Posterior cingulate gyrus (tissue), 11 donors: ENCODE results near the gene TMEM62.
"Not testable (repeated sequence)": the region's sequence is repeated elsewhere in the genome, so short reads cannot be mapped to it uniquely, and the experiment has no call there.

ENCODE experiments used
- DNase-seq, 10 donors: peaks; one replicate each; pipeline versions ENCODE4 v3.0.0 to v3.0.0-alpha.2; 2020 to 2021; ENCODE audit warnings: mixed read lengths in 3 of 10
- intact Hi-C: fragments of 100-400 bp; cut with DNase I; formaldehyde crosslinking; loops from one replicate; pipeline ENCODE4 v1.15.1; 2023

The TMEM62 gene

DNA sequence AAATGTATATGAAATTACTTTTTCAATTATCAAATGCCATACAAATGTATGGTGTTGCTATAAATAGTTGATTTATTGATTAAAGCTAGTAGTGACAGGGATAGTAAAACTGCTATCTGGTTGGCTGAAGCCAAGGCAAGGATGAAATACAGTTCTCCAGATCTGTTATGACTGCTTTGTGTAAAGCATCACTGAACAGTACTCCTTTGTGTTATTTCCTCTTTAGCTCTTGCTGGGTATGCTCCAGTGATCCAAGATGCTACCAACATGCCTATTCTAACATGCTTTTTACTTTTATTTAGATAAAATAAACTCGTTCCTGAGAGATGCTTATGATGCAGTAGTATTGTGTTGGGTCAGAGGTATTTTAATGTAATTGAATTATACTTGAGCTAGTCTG lies 15.1 kb upstream of the TMEM62 start:
- no peak for DNase-seq
- intact Hi-C loops, result no loop called here

GRCh38 chr15:43118829-43119228 lies 14.6 kb upstream of the TMEM62 start:
- no peak for DNase-seq
- intact Hi-C loops, result no loop called here

DNA sequence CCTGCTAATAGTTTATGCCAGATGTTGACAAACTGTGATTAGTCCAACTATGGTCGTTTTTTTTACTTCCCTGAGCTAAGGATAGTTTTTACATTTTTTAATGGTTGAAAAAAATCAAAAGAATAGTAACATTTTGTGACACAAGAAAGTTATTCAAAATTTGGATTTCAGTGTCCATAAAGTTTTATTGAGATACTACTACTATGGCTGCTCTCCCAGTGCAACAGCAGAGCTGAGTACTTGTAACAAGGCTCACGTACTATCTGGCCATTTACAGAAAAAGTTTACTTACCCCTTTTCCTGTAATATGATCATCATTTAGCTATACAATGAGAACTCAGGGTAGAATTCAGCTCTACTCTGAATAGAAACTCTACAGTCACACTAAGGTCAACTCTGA lies 11.5 kb upstream of the TMEM62 start:
- no peak for DNase-seq
- intact Hi-C loops, result no loop called here

- DNase-seq, result no peak
- intact Hi-C loops, result no loop called here
Measured at GRCh38 chr15:43125100-43125661, 8.2 kb upstream of the TMEM62 start.

- no peak for DNase-seq
- intact Hi-C loops, result no loop called here
Measured at GRCh38 chr15:43126356-43126755, 7.0 kb upstream of the TMEM62 start.

- no peak for DNase-seq
- intact Hi-C loops, result no loop called here
Measured at GRCh38 chr15:43127752-43128151, 5.6 kb upstream of the TMEM62 start.

DNA sequence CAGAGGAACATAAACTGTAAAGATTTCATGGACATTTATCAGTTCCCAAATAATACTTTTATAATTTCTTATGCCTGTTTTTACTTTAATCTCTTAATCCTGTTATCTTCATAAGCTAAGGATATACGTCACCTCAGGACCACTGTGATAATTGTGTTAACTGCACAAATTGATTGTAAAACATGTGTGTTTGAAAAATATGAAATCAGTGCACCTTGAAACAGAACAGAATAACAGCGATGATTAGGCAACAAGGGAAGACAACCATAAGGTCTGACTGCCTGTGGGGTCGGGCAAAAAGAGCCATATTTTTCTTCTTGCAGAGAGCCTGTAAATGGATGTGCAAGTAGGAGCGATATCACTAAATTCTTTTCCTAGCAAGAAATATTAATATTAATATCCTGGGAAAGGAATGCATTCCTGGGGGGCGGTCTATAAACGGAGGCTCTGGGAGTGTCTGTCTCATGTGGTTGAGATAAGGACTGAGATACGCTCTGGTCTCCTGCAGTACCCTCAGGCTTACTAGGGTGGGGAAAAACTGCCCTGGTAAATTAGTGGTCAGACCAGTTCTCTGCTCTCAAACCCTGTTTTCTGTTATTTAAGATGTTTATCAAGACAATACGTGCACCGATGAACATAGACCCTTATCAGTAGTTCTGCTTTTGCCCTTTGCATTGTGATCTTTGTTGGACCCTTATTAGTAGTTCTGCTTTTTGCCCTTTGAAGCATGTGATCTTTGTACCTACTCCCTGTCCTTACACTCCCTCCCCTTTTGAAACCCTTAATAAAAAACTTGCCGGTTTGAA lies 5.0 kb upstream of the TMEM62 start:
- DNase-seq, intact Hi-C loops: not testable (repeated sequence)

- intact Hi-C loops, result no loop called here
- DNase-seq, result no peak
Measured at GRCh38 chr15:43128980-43129335, 4.4 kb upstream of the TMEM62 start.

- peak in 3 of 10 donors; percentile 3 to 87 (median 10) for DNase-seq
- intact Hi-C loops, result no loop called here
Measured at GRCh38 chr15:43132830-43133429, 456 bp upstream of the TMEM62 start.

DNA sequence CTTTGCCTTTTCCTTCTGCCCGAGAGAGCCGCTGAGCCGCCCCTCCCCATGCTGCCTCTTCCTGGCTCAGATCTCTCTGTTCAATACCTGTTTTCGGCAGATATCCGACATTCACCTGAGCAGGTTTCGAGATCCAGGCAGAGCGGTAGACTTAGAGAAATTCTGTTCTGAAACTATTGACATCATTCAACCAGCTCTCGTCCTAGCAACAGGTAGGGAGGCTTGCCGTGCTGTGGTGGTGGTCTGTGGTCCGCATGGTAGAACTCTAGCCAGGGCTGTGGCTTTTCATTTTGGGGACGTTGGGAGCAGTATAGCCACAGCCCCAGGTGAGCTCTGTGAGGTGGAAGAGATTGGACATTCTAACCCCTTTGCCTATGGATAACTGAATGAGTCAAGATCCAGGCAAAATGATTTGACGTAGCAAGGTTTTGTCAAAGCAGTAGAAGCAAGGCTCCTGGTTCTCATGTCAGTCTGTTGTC lies 810 bp downstream of the TMEM62 start:
- intact Hi-C loops, result no loop called here
- DNase-seq, result peak in 1 of 10 donors; percentile 2

DNA sequence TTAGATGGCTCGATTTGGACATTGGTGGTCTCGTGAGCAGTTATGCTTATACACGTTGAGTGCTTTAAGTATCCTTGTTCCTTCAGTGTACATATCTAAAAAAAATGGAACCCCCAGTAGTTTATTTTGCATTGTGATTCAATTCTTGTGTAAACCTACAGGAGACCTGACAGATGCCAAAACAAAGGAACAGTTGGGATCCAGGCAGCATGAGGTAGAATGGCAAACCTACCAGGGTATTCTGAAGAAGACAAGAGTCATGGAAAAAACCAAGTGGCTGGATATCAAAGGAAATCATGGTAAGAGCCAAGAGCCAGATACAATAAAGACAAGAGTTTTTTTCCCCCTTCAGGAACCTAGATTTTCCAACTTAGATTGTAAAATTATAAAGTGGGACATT lies 2.0 kb downstream of the TMEM62 start:
- intact Hi-C loops, result no loop called here
- no peak for DNase-seq

DNA sequence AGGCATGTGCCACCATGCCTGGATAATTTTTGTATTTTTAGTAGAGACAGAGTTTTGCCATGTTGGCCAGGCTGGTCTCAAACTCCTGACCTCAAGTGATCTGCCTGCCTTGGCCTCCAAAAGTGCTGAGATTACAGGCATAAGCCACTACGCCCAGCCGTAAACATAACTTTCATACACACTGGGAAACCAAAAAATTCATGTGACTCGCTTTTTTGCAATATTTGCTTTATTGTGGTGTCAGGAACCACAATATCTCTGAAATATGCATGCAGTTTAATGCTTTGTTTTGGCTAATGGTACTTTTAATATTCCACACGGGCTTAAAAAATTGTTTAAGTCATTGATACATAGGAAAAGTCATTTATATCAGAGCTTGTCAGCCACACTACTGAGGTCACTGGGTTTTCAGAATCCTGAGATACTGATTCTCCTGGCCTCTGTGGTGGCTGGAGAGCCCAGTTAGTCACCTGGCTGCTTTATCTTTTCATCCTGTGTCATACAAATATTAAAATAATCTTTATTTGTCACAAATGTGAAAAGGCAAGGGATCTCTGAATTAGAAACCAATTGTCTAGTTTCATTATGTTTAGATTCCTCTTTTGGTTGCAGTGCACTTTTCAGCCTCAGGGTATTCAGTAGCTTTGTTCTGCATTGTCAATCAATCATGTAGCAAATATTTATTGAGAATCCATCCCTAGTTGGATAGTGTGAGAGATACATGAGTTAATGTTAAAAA lies 10.0 kb downstream of the TMEM62 start:
- DNase-seq, result no peak
- intact Hi-C loops, result no loop called here

GRCh38 chr15:43144512-43144911 lies 11.1 kb downstream of the TMEM62 start:
- intact Hi-C loops, result no loop called here
- no peak for DNase-seq

DNA sequence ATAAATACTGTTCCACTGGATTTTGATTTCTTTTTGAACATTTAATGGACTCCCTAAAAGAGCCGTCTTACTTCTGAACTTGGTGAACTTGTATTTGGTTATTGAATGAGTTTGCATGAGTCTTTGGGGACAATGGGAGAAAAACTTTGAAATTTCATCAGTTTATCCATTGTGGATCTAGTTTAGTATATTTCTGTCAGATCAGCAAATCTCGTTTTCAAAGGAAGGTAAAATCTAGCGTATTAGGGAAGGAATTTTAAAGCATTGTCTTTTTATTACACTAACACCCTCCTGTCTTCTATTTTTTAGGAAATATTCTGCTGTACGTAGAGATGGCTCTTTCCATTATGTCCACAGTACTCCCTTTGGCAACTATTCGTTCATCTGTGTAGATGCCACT lies 12.8 kb downstream of the TMEM62 start:
- no peak for DNase-seq
- intact Hi-C loops, result no loop called here

- intact Hi-C loops, result no loop called here
- DNase-seq, result no peak
Measured at GRCh38 chr15:43150191-43150929, 17.0 kb downstream of the TMEM62 start.

- intact Hi-C loops, result no loop called here
- DNase-seq, result no peak
Measured at GRCh38 chr15:43151688-43152087, 18.3 kb downstream of the TMEM62 start.

DNA sequence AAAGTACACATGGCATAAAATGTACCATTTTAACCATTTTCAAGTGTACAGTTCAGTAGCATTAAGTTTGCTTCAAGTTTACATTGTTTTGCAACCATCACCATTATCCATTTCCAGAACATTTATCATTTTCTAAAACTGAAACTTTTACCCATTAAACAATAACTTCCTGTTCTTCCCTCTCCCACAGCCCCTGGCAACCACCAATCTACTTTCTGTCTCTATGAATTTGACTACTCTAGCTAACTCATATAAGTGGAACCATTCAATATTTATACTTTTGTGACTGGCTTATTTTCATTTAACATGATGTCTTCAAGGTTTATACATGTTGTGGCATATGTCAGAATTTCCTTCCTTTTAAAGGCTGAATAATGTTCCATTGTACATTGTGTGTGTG lies 19.9 kb downstream of the TMEM62 start:
- DNase-seq, result no peak

DNA sequence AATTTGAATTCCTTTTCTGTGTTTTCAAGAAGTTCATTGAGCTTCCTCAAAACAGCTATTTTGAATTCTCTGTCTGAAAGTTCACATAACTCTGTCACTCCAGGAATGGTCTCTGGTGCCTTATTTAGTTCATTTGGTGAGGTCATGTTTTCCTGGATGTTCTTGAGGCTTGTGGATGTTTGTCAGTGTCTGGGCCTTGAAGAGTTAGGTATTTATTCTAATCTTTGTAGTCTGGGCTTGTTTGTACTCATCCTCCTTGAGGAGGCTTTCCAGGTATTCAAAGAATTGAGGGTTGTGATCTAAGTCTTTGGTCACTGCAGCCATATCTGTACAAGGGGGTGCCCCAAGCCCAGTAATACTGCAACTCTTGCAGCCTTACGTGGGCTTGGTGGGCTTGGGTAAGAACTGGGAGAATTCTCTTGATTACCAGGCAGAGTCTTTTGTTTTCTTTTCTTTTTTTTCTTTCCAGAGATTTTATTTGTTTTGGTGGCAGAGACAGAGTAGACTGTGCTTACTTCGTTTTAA lies 32.5 kb downstream of the TMEM62 start:
- no peak for DNase-seq
- intact Hi-C loops, result no loop called here

More for the DNA sequence above, 19.9 kb downstream of the TMEM62 start:
- intact Hi-C loops, result no loop called here

- DNase-seq, intact Hi-C loops: not testable (repeated sequence)
Measured at GRCh38 chr15:43167261-43167660, 33.9 kb downstream of the TMEM62 start.
